Tibial artery (tissue), 4 donors: ENCODE measurements around the gene PAPPA2.

ENCODE experiments used
- DNase-seq, 2 donors: peaks; one replicate each; pipeline ENCODE4 v3.0.0-alpha.2; 2019
- H3K27ac ChIP-seq, 2 donors: fragments of 200-600 bp; sonication (generic) in 1 of 2; 1 replicate in 1 of 2; 2 replicates in 1 of 2; pipeline ENCODE4 v1.5.1; 2018 to 2019; ENCODE audit warnings: mild to moderate bottlenecking in 1 of 2
- H3K27me3 ChIP-seq, 2 donors: fragments of 200-600 bp; sonication (generic) in 1 of 2; one replicate each; pipeline versions ENCODE4 v1.5.1 to v1.6.0; 2016 to 2019
- H3K36me3 ChIP-seq, 3 donors: fragments of 200-600 bp; sonication (generic) in 2 of 3; one replicate each; pipeline ENCODE4 v1.5.1; 2016 to 2019; ENCODE audit warnings: mild to moderate bottlenecking in 2 of 3
- H3K4me1 ChIP-seq, 4 donors: fragments of 200-600 bp; sonication (generic) in 2 of 4; 1 replicate in 3 of 4; 2 replicates in 1 of 4; pipeline ENCODE4 v1.5.1; 2016 to 2019
- H3K4me3 ChIP-seq, 2 donors: fragments of 200-600 bp; sonication (generic) in 1 of 2; 1 replicate in 1 of 2; 2 replicates in 1 of 2; pipeline ENCODE4 v1.5.1; 2018 to 2019; ENCODE audit warnings: mild to moderate bottlenecking in 2 of 2
- H3K9me3 ChIP-seq, 3 donors: fragments of 200-600 bp; sonication (generic) in 1 of 3; one replicate each; pipeline ENCODE4 v1.5.1; 2016 to 2019
- CTCF ChIP-seq, 2 experiments: fragments of 200-600 bp in 1 of 2; fragments of 450-650 bp in 1 of 2; IDR thresholded peaks; one replicate each; pipeline ENCODE4 v1.5.1; 2017 to 2019; ENCODE audit warnings: antibody characterized with exemption in 2 of 2, mild to moderate bottlenecking in 1 of 2, moderate library complexity in 1 of 2
- intact Hi-C: fragments of 100-400 bp; cut with DNase I; formaldehyde crosslinking; loops from one replicate; pipeline ENCODE4 v1.15.0; 2023; ENCODE audit warnings: low total_unique reads

PAPPA2 gene

GRCh38 chr1:176774224-176774623 is 311.2 kb downstream of the PAPPA2 start:
- H3K4me1 ChIP-seq, result no peaks in the 10 kb centered on the region
- no peaks in the 10 kb centered on the region for H3K9me3 ChIP-seq
- TF ChIP-seq CTCF (IDR thresholded peaks at IDR 0.05), result no peak
- no peak overlapping the region for H3K4me3 ChIP-seq
- intact Hi-C loops, result no loop called here
- no peak for DNase-seq
- H3K27ac ChIP-seq, result no peak overlapping the region
- no peaks in the 10 kb centered on the region for H3K36me3 ChIP-seq
- no peaks in the 10 kb centered on the region for H3K27me3 ChIP-seq

GRCh38 chr1:176775378-176775777 is 312.4 kb downstream of the PAPPA2 start:
- TF ChIP-seq CTCF (IDR thresholded peaks at IDR 0.05), result no peak
- H3K27me3 ChIP-seq, result no peaks in the 10 kb centered on the region
- intact Hi-C loops, result no loop called here
- DNase-seq, result no peak
- no peaks in the 10 kb centered on the region for H3K4me1 ChIP-seq
- H3K9me3 ChIP-seq, result no peaks in the 10 kb centered on the region
- H3K36me3 ChIP-seq, result no peaks in the 10 kb centered on the region
- no peak overlapping the region for H3K4me3 ChIP-seq
- no peak overlapping the region for H3K27ac ChIP-seq

- no peak for DNase-seq
- TF ChIP-seq CTCF (IDR thresholded peaks at IDR 0.05), result no peak
- Histone ChIP-seq H3K9me3 (no peaks in the 10 kb centered on the region), H3K27ac (no peak overlapping the region), H3K27me3 (no peaks in the 10 kb centered on the region), H3K4me1 (no peaks in the 10 kb centered on the region), H3K4me3 (no peak overlapping the region), H3K36me3 (no peaks in the 10 kb centered on the region)
- intact Hi-C loops, result no loop called here
These were observed 313.0 kb downstream of the PAPPA2 start for GRCh38 chr1:176775996-176776395.

- Histone ChIP-seq H3K36me3 (no peaks in the 10 kb centered on the region), H3K4me3 (no peak overlapping the region), H3K27me3 (no peaks in the 10 kb centered on the region), H3K9me3 (no peaks in the 10 kb centered on the region), H3K27ac (no peak overlapping the region), H3K4me1 (no peaks in the 10 kb centered on the region)
- intact Hi-C loops, result no loop called here
- no peak for DNase-seq
- no peak for TF ChIP-seq CTCF (IDR thresholded peaks at IDR 0.05)
These were observed 315.1 kb downstream of the PAPPA2 start for GRCh38 chr1:176778056-176778455.

- no peaks in the 10 kb centered on the region for H3K27me3 ChIP-seq
- DNase-seq, result no peak
- no peaks in the 10 kb centered on the region for H3K9me3 ChIP-seq
- TF ChIP-seq CTCF (IDR thresholded peaks at IDR 0.05), result no peak
- intact Hi-C loops, result no loop called here
- no peaks in the 10 kb centered on the region for H3K4me1 ChIP-seq
- no peak overlapping the region for H3K4me3 ChIP-seq
- H3K27ac ChIP-seq, result no peak overlapping the region
- no peaks in the 10 kb centered on the region for H3K36me3 ChIP-seq
These were observed 317.0 kb downstream of the PAPPA2 start for GRCh38 chr1:176779992-176780328.

- Histone ChIP-seq H3K4me1 (no peaks in the 10 kb centered on the region), H3K4me3 (no peak overlapping the region), H3K27ac (no peak overlapping the region), H3K36me3 (no peaks in the 10 kb centered on the region), H3K9me3 (no peaks in the 10 kb centered on the region), H3K27me3 (no peaks in the 10 kb centered on the region)
- TF ChIP-seq CTCF (IDR thresholded peaks at IDR 0.05), result no peak
- DNase-seq, result no peak
- intact Hi-C loops, result no loop called here
These were observed 320.3 kb downstream of the PAPPA2 start for GRCh38 chr1:176783309-176783708.
